Measurements from ENCODE around the gene ABCC8.

The ABCC8 gene

GRCh38 chr11:17443926-17444690 lies 32.5 kb downstream of the ABCC8 start:
- no peak for ATAC-seq
- TF ChIP-seq PATZ1 (CRISPR knock-in tag; IDR thresholded peaks at IDR 0.05; ENCODE audit: borderline replicate concordance): no peak
- TF ChIP-seq CSDC2 (CRISPR knock-in tag; IDR thresholded peaks at IDR 0.05): no peak
- no peak for TF ChIP-seq ZNF8 (CRISPR knock-in tag; IDR thresholded peaks at IDR 0.05)
- no peak for TF ChIP-seq TCF4 (CRISPR knock-in tag; IDR thresholded peaks at IDR 0.05; ENCODE audit: borderline replicate concordance)
- TF ChIP-seq ISL1 (CRISPR knock-in tag; IDR thresholded peaks at IDR 0.05): no peak

- TF ChIP-seq ZC3H10 (CRISPR knock-in tag; IDR thresholded peaks at IDR 0.05) (no peak), CSDC2 (CRISPR knock-in tag; IDR thresholded peaks at IDR 0.05) (no peak), ZNF8 (CRISPR knock-in tag; IDR thresholded peaks at IDR 0.05) (no peak), TOX (CRISPR knock-in tag; IDR thresholded peaks at IDR 0.05; ENCODE audit: borderline replicate concordance) (no peak), GLIS3 (CRISPR knock-in tag; IDR thresholded peaks at IDR 0.05) (no peak), TCF4 (CRISPR knock-in tag; IDR thresholded peaks at IDR 0.05; ENCODE audit: borderline replicate concordance) (no peak), ZFP3 (CRISPR knock-in tag; IDR thresholded peaks at IDR 0.05) (no peak), ESRRG (CRISPR knock-in tag; IDR thresholded peaks at IDR 0.05) (no peak), ARNTL (CRISPR knock-in tag; IDR thresholded peaks at IDR 0.05; ENCODE audit: borderline replicate concordance, low read depth) (no peak), RARB (CRISPR knock-in tag; IDR thresholded peaks at IDR 0.05) (no peak), ZNF70 (CRISPR knock-in tag; IDR thresholded peaks at IDR 0.05) (no peak), CSRNP3 (CRISPR knock-in tag; IDR thresholded peaks at IDR 0.05) (no peak), CREB5 (CRISPR knock-in tag; IDR thresholded peaks at IDR 0.05; ENCODE audit: low read depth) (no peak), ZNF565 (CRISPR knock-in tag; conservative IDR thresholded peaks at IDR 0.05; ENCODE audit: low read depth) (no peak), ZFP30 (CRISPR knock-in tag; IDR thresholded peaks at IDR 0.05) (no peak), OSR1 (CRISPR knock-in tag; IDR thresholded peaks at IDR 0.05) (no peak), PPARA (CRISPR knock-in tag; IDR thresholded peaks at IDR 0.05; ENCODE audit: borderline replicate concordance) (no peak)
- ATAC-seq: no peak
These were observed 33.2 kb downstream of the ABCC8 start for GRCh38 chr11:17443423-17443822.

- TF ChIP-seq POU6F1 (CRISPR knock-in tag; IDR thresholded peaks at IDR 0.05; ENCODE audit: borderline replicate concordance, low read depth): no peak
- no peak for TF ChIP-seq TOX (CRISPR knock-in tag; IDR thresholded peaks at IDR 0.05; ENCODE audit: borderline replicate concordance)
- no peak for TF ChIP-seq CREB5 (CRISPR knock-in tag; IDR thresholded peaks at IDR 0.05; ENCODE audit: low read depth)
- no peak for TF ChIP-seq PPARA (CRISPR knock-in tag; IDR thresholded peaks at IDR 0.05; ENCODE audit: borderline replicate concordance)
- ATAC-seq: no peak
These were observed 33.6 kb downstream of the ABCC8 start for GRCh38 chr11:17443000-17443399.

GRCh38 chr11:17439316-17439782 lies 37.3 kb downstream of the ABCC8 start:
- no peak for ATAC-seq
- no peak for TF ChIP-seq BACH2 (CRISPR knock-in tag; IDR thresholded peaks at IDR 0.05; ENCODE audit: borderline replicate concordance)
- no peak for TF ChIP-seq PPARA (CRISPR knock-in tag; IDR thresholded peaks at IDR 0.05; ENCODE audit: borderline replicate concordance)
- TF ChIP-seq CREB5 (CRISPR knock-in tag; IDR thresholded peaks at IDR 0.05; ENCODE audit: low read depth): no peak
- TF ChIP-seq ZC3H10 (CRISPR knock-in tag; IDR thresholded peaks at IDR 0.05): no peak
- no peak for TF ChIP-seq ZFP3 (CRISPR knock-in tag; IDR thresholded peaks at IDR 0.05)
- TF ChIP-seq CSDC2 (CRISPR knock-in tag; IDR thresholded peaks at IDR 0.05): no peak
- no peak for TF ChIP-seq CSRNP3 (CRISPR knock-in tag; IDR thresholded peaks at IDR 0.05)
- TF ChIP-seq GLIS3 (CRISPR knock-in tag; IDR thresholded peaks at IDR 0.05): no peak
- no peak for TF ChIP-seq TCF4 (CRISPR knock-in tag; IDR thresholded peaks at IDR 0.05; ENCODE audit: borderline replicate concordance)
- TF ChIP-seq ZNF70 (CRISPR knock-in tag; IDR thresholded peaks at IDR 0.05): no peak
- no peak for TF ChIP-seq ZNF8 (CRISPR knock-in tag; IDR thresholded peaks at IDR 0.05)
- TF ChIP-seq ARNTL (CRISPR knock-in tag; IDR thresholded peaks at IDR 0.05; ENCODE audit: borderline replicate concordance, low read depth): no peak
- no peak for TF ChIP-seq ZFP30 (CRISPR knock-in tag; IDR thresholded peaks at IDR 0.05)
- TF ChIP-seq RARB (CRISPR knock-in tag; IDR thresholded peaks at IDR 0.05): no peak
- TF ChIP-seq TOX (CRISPR knock-in tag; IDR thresholded peaks at IDR 0.05; ENCODE audit: borderline replicate concordance): no peak

Measured in SK-N-SH treated with all-trans-retinoic acid at 6 μM for 48 hours (cell line).